GM21515 (cell line): ENCODE results near the gene NFIX.

ENCODE experiments used
- ATAC-seq: cut with Tn5 transposase; IDR thresholded peaks from one replicate; pipeline ENCODE4 v1.9.1; 2021; ENCODE audit not compliant: unreplicated experiment

The NFIX gene

DNA sequence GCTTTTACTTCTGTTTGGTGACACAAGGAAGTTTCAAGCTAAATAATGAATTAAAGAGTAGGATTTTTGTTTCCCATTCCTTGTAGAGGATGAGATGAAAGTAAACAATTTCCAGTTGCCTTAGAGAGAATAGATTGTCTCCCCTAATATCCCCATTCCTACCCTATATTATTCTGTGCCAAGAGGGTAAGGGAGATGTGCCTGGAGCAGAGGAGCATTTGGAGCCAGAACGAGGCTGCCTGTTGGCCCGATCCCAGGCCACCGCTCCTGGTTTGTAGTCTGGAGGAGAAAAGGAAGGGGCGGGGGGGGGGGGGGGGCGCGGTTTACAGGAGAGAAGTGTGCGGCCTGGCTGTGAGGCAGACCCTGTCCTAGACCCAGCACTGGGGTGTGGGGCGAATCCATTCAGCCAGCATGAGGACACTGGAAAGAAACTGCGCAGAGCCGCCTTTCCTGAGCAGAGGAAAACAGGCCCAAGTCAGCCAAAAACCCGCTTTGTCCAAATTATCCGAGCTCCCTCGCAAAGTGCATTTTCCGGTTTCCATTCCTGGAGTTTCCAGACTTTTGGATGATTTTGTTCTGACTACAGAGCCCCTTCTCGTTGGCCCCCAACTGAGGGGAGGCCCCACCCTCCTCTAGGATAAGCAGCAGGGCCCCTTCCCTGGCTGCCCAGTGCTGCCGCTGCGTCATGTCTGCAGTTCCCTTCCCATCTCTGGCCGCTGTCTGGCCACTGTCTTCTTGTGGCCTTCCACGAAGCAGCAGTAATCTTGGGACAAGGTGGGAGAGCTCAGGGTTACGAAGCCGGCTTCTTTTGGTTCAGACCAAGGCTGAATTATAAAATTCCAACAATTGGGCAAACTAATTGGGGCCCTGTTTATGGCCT, 23.0 kb downstream of the NFIX start:
- ATAC-seq, result no peak

DNA sequence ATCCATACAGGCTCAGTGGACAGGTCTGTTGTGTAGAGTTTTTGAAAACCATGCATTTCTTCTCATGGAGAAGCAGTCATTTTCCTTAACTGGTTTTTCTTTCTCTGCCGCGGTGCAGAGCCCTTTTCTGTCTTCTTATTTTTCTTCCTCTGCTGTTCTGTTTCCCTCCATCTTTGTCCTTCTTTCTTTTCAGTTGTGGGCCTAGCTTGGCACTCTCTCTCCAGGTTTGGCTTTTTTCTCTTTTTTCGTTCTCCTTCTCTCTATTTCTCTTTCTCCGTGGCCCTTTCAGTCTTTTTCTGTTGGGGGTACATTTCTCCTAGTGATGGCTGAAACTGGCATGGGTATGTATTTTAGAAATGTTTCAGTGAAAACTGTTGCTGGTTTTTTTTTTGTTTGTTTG, 24.1 kb downstream of the NFIX start:
- no peak for ATAC-seq

DNA sequence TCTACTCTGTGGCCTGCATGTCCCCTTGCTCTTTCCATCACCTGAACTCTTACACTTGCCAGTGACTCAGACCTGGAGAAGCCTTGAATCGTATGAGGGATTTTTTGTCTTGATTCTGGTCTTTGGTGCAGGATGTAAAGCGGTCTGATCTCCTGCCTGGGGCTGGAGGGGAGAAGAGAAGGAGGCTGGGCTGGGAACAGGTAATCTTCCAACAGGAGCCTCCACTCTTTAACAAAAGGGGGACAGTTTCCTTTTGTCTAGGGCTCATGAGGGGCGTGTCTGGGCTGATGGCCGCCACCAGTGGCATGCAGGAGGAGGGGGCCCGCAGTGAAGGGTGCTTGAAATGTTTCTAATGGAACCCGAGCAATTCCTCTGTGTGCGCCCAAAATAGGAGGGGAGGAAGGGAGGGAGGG, 24.7 kb downstream of the NFIX start:
- ATAC-seq, result no peak

DNA sequence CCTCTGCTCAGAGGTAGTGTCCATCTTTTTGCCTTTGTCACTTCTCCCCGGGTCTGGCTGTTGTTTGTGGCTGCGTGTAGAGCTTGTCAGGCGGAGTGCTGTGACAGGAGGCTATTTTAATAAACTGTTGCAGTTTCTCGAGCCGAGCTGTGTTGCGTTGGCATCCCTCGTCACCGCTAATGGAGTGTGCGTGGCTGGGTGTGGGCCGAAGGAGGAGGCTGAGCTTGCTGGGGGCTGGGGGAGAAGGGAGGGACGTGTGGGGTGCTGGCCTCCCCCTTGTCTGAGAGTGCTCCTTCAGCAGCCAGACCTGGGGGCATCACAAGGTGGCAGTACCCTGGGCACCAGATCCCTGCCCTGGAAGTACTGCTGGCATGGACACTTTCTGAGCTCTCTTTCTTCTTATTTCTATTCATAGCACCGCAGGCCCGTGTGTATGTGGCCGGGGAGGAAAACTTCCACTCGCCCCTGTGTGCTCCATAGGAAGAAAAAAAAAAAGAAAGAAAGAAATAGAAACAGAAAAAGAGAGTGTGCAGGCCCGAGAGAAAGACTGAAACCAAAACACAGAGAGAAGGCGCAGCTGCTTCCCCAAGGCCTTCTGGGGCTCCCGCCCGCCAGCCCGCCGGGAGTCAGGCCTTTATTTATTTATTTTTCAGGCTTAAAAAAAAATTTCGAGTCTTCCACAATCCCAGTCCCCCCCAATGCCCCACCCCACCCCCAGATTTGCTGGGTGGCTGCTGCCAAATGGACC, 27.0 kb downstream of the NFIX start:
- ATAC-seq, result no peak

DNA sequence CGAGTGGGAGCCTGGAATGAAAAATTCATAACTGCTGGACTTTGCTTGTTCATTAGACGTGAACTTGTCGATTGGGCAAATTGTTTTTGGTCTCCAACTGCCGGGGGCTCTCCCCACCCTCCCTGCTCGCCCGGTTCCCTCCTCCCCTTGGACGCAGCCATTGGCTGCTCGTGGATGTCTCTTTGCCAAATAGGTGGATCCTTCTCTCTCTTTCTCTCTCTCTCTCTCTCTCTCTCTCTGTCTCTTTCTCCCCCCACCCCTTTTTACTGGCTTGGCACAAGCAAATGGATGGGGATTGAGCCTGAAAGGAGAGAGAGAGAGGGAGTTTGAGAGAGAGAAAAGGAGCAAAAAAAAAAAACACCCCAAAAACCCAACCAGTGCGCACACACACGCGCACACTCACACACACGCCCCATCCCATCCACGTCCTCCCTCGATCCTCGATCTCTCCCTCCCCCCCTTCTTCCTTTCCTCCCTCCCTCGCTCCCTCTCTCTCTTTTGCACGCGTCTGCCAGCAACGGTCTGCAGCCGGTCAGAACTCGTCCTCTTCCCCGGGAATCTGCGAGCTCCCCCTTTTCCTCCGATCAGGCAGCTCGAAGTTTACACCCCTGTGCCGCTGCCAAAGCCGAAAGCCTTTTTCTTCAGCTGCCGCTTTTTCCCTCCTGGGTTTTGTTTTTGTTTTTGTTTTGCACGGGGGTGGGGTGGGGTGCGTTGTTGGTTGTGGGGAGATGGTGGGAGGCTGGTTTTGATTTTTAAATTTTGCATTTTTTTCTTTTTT, 27.8 kb downstream of the NFIX start:
- no peak for ATAC-seq

DNA sequence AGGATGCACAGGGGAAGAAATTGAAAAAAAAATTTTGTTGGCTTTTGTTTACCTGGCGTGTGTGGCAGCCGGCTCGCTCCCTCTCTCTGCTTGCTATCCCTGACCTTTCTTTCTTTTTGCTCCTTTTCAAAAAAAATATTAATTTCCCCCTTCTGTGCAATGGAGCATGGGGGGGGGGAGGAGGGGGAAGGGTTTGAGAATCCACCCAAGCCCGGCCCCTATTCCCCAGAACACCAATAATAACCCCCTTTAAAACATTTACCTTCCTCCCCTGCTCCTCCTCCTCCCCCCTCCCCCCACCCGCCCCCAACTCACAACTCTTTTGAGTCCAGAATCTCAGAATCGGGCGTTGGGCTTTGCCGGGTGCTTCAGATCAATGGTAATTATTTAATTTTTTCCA, 28.4 kb downstream of the NFIX start:
- ATAC-seq, result no peak

DNA sequence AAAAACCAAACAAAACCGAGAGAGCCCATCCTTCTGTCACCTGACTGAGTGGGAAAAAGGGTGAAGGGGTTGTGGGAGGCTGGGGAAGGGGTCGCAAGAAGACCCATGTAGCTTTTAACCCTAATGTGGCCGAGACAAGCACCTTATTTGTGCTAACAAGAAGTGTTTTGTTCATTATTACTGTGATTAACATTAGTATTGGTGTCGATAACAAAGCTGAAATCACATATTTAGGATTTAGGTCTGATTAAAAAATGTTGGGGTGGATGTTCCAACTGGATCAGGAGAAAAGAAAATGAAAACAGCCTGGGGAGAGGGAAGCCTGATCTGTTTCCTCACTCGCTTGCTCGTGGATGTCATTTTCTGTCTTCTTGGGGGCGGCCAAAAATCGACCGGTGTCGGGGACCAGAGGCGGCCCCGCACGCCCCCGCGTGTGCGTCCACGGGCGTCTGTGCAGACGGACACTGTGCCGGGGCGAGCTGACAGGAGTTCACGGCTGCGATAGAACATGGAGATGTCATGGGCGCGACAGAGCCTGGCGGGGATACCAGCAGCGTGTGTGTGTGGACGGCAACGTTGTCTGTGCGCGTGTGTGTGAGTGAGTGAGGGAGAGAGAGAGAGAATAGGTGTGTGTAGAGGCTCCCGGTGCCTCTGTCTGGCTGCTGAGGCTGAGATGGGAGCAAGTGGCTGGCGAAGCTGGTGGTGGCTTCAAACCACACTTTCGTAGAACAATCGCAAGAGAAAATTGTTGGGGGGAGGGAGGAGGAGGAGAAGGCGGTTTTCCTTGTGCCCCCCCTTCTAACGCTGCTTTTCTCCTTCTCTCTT, 29.1 kb downstream of the NFIX start:
- no peak for ATAC-seq

DNA sequence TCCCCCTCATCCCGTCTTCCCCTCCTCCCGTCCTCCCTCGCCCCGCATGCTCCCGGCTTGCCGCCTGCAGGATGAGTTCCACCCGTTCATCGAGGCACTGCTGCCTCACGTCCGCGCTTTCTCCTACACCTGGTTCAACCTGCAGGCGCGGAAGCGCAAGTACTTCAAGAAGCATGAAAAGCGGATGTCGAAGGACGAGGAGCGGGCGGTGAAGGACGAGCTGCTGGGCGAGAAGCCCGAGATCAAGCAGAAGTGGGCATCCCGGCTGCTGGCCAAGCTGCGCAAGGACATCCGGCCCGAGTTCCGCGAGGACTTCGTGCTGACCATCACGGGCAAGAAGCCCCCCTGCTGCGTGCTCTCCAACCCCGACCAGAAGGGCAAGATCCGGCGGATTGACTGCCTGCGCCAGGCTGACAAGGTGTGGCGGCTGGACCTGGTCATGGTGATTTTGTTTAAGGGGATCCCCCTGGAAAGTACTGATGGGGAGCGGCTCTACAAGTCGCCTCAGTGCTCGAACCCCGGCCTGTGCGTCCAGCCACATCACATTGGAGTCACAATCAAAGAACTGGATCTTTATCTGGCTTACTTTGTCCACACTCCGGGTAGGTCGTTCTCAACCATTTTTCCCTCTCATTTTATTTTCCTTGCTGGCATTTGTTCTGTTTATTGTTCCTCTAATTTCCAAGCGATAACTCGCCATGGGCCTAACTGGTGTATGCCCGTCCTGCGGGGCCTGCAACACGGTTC, 29.8 kb downstream of the NFIX start:
- no peak for ATAC-seq

DNA sequence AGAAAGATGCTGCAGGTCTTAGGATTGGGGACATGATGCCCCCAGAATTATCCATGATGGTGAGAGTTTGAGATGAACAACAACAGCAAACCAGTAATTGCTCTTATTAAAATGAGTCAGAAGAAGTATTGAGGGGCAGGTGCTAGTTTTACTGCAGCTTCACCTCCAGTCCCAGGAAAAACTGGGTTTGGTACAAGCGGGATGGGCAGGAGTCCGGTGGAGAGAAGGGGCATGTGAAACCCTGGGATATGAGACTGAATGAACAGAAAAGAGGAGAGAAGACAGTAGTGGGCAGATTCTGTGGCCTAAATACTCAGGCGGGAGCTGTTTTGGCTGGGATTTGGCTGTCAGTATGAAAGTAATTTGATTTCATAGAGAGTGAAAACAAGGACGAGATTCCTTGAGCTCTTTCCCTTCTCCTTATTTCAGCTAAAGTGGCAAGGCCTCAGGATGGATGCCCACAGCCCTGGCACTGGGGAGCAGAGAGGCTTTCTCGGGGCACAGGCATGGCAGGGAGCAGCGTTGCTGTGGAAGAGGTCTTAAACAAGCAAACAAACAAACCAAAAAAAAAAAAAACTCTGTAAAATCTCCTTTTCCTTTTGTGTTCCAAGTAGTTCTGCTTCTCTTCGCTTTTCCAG, 30.7 kb downstream of the NFIX start:
- ATAC-seq, result no peak

DNA sequence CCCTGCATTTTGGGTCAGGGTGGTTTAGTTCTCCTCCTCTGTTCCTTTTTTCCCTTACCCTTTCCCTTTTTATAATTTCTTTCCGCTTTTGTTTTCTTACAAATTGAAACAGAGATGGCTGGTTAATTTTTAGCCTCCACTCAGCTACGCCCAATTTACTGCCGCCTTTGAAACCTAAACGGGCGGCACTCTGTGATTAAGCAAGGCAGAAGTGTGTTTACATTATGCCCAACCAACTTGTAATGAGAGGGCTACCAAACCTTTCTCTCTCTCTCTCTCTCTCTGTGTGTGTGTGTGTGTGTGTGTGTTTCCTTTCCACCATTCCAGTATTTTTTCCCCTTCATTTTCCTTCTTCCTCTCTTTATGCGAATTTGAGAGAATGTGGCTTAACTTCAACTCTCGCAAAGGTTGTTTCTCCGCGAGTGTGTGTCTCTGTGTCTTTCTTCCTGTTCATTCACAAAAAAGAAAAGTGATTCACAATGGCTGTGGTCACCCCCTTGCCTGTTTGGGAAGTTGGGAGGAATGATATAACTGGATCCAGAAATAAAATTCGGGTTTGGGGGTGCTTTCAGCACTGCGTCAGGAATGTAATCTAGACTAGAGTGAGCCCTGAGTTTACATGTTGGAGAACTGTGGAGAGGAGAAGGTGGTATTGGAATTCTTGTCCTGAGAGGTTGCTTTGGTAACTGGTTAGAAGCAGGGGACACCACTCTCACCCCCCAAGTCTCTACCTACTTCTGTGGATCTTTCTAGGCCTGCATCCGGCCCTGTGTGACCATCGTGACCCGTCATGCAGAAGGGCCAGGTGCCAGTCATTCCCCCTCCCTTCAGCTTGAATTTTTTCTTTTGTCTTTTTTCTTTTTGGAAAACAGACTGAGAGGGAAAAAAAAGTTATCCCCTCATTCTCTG, 31.4 kb downstream of the NFIX start:
- no peak for ATAC-seq

DNA sequence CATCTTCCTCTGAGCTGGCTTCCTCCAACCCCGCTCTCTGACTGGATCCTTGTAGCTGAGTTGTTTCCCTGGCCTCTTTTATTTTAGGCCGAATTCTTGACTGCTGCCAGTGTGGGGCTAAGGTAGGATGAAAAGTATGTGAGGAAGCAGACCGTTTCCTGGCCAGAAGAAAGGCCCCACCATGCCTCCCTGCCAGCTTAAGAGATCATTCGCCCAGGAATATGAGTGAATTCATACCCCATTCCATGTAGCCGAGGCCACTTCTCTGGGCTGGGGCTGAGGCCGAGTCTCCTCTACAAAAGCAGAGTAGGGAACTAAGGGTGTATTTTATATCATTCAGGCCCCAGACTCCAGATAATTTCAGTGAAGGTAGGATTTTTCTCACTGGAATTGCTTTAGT, 32.3 kb downstream of the NFIX start:
- no peak for ATAC-seq

DNA sequence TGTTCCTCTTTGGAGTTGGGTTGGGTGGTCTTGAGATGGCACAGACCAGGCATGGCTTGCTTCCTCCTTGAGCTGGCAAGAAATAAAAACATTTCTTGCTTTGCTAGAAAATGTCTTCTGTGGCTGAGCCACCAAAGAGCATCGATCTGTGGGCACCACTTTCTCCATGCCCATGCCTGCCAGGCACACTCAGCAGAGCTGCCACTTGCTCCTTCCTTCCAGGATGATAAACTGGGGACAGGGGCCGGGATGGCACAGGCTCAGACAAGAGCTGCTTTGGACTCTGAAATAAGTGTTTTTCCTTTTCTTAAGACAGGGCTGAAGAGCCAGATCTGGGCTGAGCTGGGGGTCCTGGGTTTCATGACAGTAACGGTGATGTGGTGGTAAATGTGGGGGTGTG, 32.8 kb downstream of the NFIX start:
- ATAC-seq, result no peak

DNA sequence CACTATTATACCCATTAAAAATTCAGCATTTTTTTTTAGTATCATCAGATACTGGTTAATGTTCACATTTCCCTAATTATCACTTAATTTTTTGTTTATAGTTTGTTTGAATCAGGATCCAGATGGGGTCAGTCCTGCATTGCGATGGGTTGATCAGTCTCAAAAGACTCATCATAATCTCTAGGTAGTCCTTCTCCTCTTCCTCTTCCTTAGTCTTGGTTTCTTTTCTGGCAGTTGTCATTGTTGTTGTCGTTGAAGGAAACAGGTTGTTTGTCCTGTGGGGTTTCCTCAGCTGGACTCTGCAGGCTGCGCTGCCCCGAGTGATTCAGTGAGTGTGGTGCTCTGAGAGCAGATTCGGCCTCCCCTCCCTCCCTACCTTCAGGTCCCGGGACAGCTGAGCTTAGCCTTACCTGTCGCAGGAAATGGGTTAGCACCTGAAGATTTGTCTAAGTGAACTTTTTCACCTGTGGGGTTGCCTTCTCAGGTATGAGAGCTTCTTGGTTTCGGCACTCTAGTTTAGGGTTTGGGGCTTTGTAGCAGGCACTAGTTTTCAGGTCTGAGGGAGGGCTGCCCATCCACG, 34.1 kb downstream of the NFIX start:
- no peak for ATAC-seq

DNA sequence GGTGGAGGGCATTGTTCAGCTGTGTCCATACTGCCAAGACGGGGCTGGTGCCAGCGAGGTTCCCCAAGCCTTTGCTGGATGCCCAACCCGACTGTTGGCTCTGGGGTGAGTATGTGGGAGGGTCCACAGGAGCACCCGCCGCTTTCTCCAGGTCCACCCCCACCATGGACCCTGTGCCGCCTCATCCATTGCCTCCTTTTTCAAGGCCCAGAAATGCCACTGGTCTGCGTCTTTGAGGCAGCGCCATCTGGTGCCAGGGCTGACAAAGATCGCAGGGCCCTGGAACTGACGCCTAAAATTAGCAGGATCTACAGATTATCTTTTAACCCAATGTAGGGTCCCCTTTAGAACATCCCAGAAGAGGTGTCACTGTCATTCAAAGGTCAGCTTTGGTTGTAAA, 34.6 kb downstream of the NFIX start:
- ATAC-seq, result no peak

DNA sequence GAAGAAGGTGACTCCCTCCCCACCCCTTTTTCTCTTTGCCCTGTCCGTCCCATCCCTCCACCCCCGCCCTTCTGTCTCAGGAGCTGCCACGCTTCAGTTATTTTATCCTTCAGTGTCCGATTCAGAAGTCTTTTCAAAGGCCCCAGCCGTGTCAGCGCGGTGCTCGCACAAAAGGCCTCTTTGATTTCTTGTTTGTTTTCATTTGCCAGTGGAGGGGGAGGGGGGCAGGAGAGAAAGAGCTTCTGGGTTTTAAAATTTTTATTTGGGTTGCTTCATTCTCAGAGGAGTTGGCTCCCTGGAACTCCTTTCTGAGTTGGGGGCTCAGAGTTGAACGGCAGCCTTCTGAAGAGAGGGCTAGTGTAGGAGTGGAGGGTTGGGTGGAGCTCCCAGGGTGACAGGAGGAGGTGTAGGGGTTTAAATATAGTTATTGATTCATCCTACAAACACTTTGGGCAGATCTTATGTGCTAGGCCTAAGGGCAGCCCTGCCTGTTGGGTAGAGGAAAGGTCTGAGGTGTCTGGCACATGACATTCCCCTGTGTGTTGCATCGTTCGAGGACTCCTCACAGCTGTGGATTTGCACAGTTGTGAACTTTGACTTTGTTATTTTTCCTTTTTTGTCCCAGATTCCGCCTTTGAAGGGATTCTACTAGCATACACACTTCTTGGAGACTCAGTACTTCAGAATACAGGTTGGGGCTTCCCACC, 36.8 kb downstream of the NFIX start:
- ATAC-seq, result no peak

DNA sequence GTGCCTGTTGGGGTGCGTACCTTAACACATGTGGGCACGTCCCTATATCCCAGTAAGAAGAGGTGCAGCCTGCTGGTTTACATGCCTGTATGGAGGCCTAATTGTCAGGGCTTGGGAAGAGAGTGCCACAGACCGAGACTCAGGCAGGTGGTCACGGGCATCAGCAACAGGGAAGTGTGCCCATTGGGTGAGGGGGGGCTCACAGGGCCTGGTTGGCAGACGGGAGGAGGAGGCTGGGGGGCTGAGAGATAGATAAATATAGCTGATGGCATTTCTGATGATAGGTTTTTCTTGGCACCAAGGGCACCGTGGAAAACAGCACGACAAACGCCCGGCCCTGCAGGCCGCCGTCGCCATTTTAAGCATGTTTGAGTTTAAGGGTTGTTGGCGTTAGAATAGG, 37.6 kb downstream of the NFIX start:
- no peak for ATAC-seq

DNA sequence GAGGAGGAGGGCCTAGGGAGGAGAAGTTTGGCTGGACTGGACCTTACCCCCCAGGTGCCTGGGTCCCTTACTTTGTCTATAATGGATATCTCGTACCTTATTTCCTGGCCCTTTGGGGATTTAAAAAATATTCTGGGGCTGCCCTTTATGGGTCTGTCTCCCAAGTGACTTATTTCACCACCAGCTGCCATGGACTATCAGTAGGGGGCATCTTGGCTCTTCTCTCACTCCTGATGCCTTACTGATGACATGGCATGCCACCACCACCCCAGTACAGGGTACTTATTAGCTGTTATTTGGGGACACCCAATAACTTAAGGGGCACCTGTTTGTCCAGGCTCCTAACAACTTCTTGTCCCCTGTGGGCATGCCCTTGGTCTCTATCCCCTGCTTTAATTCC, 38.0 kb downstream of the NFIX start:
- ATAC-seq, result no peak
